Fibroblast of lung (primary cell): ENCODE data around the gene CEP295NL. TPM values are rescaled to one million over a fixed set of nuclear protein-coding genes. Genes with fewer than 3 reads are reported as not detected.

Experiments
- DNase-seq, 2 donors: peaks; one replicate each; pipeline versions ENCODE4 v3.0.0 to v3.0.0-alpha.2; 2010; ENCODE audit warnings: low read depth in 2 of 2
- H2AFZ ChIP-seq: 2 replicates; pipeline ENCODE4 v1.5.1; 2012; ENCODE audit warnings: low read length, control low read depth, inconsistent platforms
- H3K27ac ChIP-seq: 2 replicates; pipeline ENCODE4 v1.5.1; 2011; ENCODE audit warnings: low read length, control low read depth; ENCODE audit not compliant: insufficient read depth
- H3K27me3 ChIP-seq: 2 replicates; pipeline ENCODE4 v1.5.1; 2011; ENCODE audit warnings: mild to moderate bottlenecking, low read length; ENCODE audit not compliant: control insufficient read depth, insufficient read depth
- H3K36me3 ChIP-seq: 2 replicates; pipeline ENCODE4 v1.5.1; 2011; ENCODE audit warnings: low read length; ENCODE audit not compliant: control insufficient read depth, insufficient read depth
- H3K4me1 ChIP-seq: 2 replicates; pipeline ENCODE4 v1.5.1; 2011; ENCODE audit warnings: low read length; ENCODE audit not compliant: control insufficient read depth, insufficient read depth; ENCODE audit errors: extremely low read depth
- H3K4me2 ChIP-seq: 2 replicates; pipeline ENCODE4 v1.5.1; 2011; ENCODE audit warnings: low read length, control low read depth; ENCODE audit not compliant: insufficient read depth; ENCODE audit errors: extremely low read depth
- H3K4me3 ChIP-seq, 4 experiments: fragments of 200-600 bp in 1 of 4; sonication (generic) in 1 of 4; replicated peaks in 1 of 4; 2 replicates each; pipeline ENCODE4 v1.5.1; 2011 to 2016; ENCODE audit warnings: low read length in 4 of 4, low read depth in 3 of 4, mild to moderate bottlenecking in 3 of 4, control low read depth in 2 of 4, inconsistent platforms in 1 of 4, mixed read lengths in 1 of 4; ENCODE audit not compliant: insufficient read depth in 1 of 4; ENCODE audit errors: control extremely low read depth in 1 of 4
- H3K79me2 ChIP-seq: 2 replicates; pipeline ENCODE4 v1.5.1; 2012; ENCODE audit warnings: mild to moderate bottlenecking, low read length, inconsistent platforms; ENCODE audit not compliant: control insufficient read depth, insufficient read depth
- H3K9ac ChIP-seq: 2 replicates; pipeline ENCODE4 v1.5.1; 2011; ENCODE audit warnings: mild to moderate bottlenecking, low read length, control low read depth; ENCODE audit not compliant: insufficient read depth
- H3K9me3 ChIP-seq: 2 replicates; pipeline ENCODE4 v1.5.1; 2012; ENCODE audit warnings: low read depth, low read length; ENCODE audit not compliant: control insufficient read depth, insufficient read depth
- H4K20me1 ChIP-seq: 2 replicates; pipeline ENCODE4 v1.5.1; 2011; ENCODE audit warnings: low read length; ENCODE audit not compliant: control insufficient read depth, insufficient read depth; ENCODE audit errors: extremely low read depth
- CTCF ChIP-seq, 2 donors: IDR thresholded peaks in 1 of 2; conservative IDR thresholded peaks in 1 of 2; 1 replicate in 1 of 2; 2 replicates in 1 of 2; pipeline ENCODE4 v1.5.1; 2011 to 2012; ENCODE audit warnings: low read length in 2 of 2, control low read depth in 1 of 2, inconsistent platforms in 1 of 2, low read depth in 1 of 2, mild to moderate bottlenecking in 1 of 2
- EZH2 ChIP-seq: IDR thresholded peaks from 2 replicates; pipeline ENCODE4 v1.5.1; 2012; ENCODE audit warnings: low read length, control low read depth, mild to moderate bottlenecking; ENCODE audit errors: missing control alignments
- polyA plus RNA-seq, 2 donors: library from polyadenylated mRNA; depleted of rRNA in 1 of 2; stranded (reverse) in 1 of 2; unstranded in 1 of 2; fragments of >200 nt; gene quantifications; 2 replicates each; pipeline ENCODE4 v1.2.1, GENCODE V29; 2011 to 2012; ENCODE audit warnings: missing spikeins in 1 of 2
- total RNA-seq: library from RNA; depleted of rRNA; stranded (reverse); fragments of >200 nt; gene quantifications from 2 replicates; pipeline ENCODE4 v1.2.1, GENCODE V29; 2014

Gene CEP295NL
- total and polyA plus RNA-seq, 2 donors (not counting 1 experiment from before 2014, with no cell fraction given) = 0.10 to 2.8 TPM

GRCh38 chr17:78940258-78940657 is 37.3 kb upstream of the CEP295NL start:
- no peaks in the 10 kb centered on the region for H3K79me2 ChIP-seq
- H3K27me3 ChIP-seq = peaks cover 7% of the 10 kb centered on the region
- H3K9me3 ChIP-seq = no peaks in the 10 kb centered on the region
- no peaks in the 10 kb centered on the region for H4K20me1 ChIP-seq
- H2AFZ ChIP-seq = no peak overlapping the region
- H3K4me1 ChIP-seq = peaks cover 9% of the 10 kb centered on the region
- H3K27ac ChIP-seq = no peak overlapping the region
- no peak overlapping the region for H3K9ac ChIP-seq
- no peak overlapping the region for H3K4me2 ChIP-seq
- no peak overlapping the region for H3K4me3 ChIP-seq
- TF ChIP-seq EZH2 = no peak
- no peak for TF ChIP-seq CTCF (conservative IDR thresholded peaks at IDR 0.05 in 1 of 2, IDR thresholded peaks at IDR 0.05 in 1 of 2; ENCODE audit: low read depth in 1 of 2, low read length in 2 of 2)
- no peak for DNase-seq
- H3K36me3 ChIP-seq = no peaks in the 10 kb centered on the region

GRCh38 chr17:78939615-78940014 is 36.6 kb upstream of the CEP295NL start:
- Histone ChIP-seq H3K4me3 (no peak overlapping the region), H3K27me3 (peaks cover 3% of the 10 kb centered on the region), H3K27ac (no peak overlapping the region), H3K79me2 (no peaks in the 10 kb centered on the region), H3K9me3 (no peaks in the 10 kb centered on the region), H4K20me1 (no peaks in the 10 kb centered on the region), H3K4me2 (no peak overlapping the region), H2AFZ (no peak overlapping the region), H3K36me3 (peaks cover 2% of the 10 kb centered on the region), H3K9ac (no peak overlapping the region), H3K4me1 (peaks cover 15% of the 10 kb centered on the region)
- no peak for TF ChIP-seq EZH2
- TF ChIP-seq CTCF (conservative IDR thresholded peaks at IDR 0.05 in 1 of 2, IDR thresholded peaks at IDR 0.05 in 1 of 2; ENCODE audit: low read depth in 1 of 2, low read length in 2 of 2) = no peak
- DNase-seq = peak in 1 of 2 donors; percentile 63

- H3K27ac ChIP-seq = no peak overlapping the region
- no peaks in the 10 kb centered on the region for H3K27me3 ChIP-seq
- no peak overlapping the region for H3K4me3 ChIP-seq
- no peaks in the 10 kb centered on the region for H3K9me3 ChIP-seq
- peaks cover 2% of the 10 kb centered on the region for H3K36me3 ChIP-seq
- H3K4me1 ChIP-seq = peaks cover 33% of the 10 kb centered on the region
- no peak for TF ChIP-seq CTCF (conservative IDR thresholded peaks at IDR 0.05 in 1 of 2, IDR thresholded peaks at IDR 0.05 in 1 of 2; ENCODE audit: low read depth in 1 of 2, low read length in 2 of 2)
- TF ChIP-seq EZH2 = no peak
- H3K9ac ChIP-seq = no peak overlapping the region
- DNase-seq = no peak
- H3K4me2 ChIP-seq = no peak overlapping the region
- no peak overlapping the region for H2AFZ ChIP-seq
- no peaks in the 10 kb centered on the region for H3K79me2 ChIP-seq
- no peaks in the 10 kb centered on the region for H4K20me1 ChIP-seq
Observed at GRCh38 chr17:78937561-78937960, 34.6 kb upstream of the CEP295NL start.
